Neutrophil (primary cell): ENCODE data around the gene LDLRAD4.

ENCODE experiments used
- H3K27ac ChIP-seq: fragments of 200-600 bp; sonication (generic); 2 replicates; pipeline ENCODE4 v1.5.1; 2016; ENCODE audit warnings: mild to moderate bottlenecking, moderate library complexity
- H3K27me3 ChIP-seq: fragments of 200-600 bp; sonication (generic); 2 replicates; pipeline ENCODE4 v1.6.0; 2016; ENCODE audit warnings: mild to moderate bottlenecking
- H3K36me3 ChIP-seq: fragments of 200-600 bp; sonication (generic); 2 replicates; pipeline ENCODE4 v1.5.1; 2017
- H3K4me1 ChIP-seq, 2 experiments: fragments of 200-600 bp in 1 of 2; sonication (generic) in 1 of 2; 1 replicate in 1 of 2; 2 replicates in 1 of 2; pipeline versions ENCODE4 v1.5.1 to v1.6.1; 2013 to 2016; ENCODE audit warnings: low read depth in 1 of 2, low read length in 1 of 2, mild to moderate bottlenecking in 1 of 2, moderate library complexity in 1 of 2; ENCODE audit not compliant: control insufficient read depth in 1 of 2, insufficient read depth in 1 of 2
- H3K4me3 ChIP-seq, 2 experiments: fragments of 200-600 bp in 1 of 2; sonication (generic) in 1 of 2; 1 replicate in 1 of 2; 2 replicates in 1 of 2; pipeline ENCODE4 v1.5.1; 2013 to 2016; ENCODE audit warnings: low read depth in 1 of 2, low read length in 1 of 2, mild to moderate bottlenecking in 1 of 2, moderate library complexity in 1 of 2
- H3K9me3 ChIP-seq: fragments of 200-600 bp; sonication (generic); 2 replicates; pipeline ENCODE4 v1.5.1; 2016
- TF ChIP-seq, protein P1 (sequence below): fragments of 200-600 bp; sonication (generic); IDR thresholded peaks from 2 replicates; pipeline ENCODE4 v1.5.1; 2016; ENCODE audit warnings: antibody characterized with exemption

Gene LDLRAD4

DNA sequence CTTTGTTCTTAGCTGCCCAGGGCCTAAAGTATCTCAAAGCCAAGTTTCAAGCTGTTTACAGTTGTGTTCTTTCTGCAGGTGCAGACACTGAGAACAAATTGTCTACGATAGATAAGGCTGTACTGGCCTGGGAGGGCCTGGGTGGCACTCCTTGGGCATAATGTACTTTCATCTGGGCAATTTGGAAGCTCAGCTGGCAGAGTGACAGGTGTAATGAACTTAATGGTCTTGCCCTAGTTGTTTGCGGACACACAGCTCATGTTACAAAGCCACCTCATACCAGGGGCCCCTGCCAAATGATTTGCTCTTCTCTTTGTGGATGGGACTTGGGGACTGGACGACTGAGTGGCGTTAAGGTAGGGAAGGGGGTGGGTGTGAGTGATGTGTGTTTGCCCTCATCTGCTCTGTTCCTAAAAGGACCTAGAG, 4.3 kb downstream of the LDLRAD4 start:
- H3K4me1 ChIP-seq: peaks cover 9% of the 10 kb centered on the region in 2 experiments
- H3K4me3 ChIP-seq: no peak overlapping the region
- TF ChIP-seq, protein P1, sequence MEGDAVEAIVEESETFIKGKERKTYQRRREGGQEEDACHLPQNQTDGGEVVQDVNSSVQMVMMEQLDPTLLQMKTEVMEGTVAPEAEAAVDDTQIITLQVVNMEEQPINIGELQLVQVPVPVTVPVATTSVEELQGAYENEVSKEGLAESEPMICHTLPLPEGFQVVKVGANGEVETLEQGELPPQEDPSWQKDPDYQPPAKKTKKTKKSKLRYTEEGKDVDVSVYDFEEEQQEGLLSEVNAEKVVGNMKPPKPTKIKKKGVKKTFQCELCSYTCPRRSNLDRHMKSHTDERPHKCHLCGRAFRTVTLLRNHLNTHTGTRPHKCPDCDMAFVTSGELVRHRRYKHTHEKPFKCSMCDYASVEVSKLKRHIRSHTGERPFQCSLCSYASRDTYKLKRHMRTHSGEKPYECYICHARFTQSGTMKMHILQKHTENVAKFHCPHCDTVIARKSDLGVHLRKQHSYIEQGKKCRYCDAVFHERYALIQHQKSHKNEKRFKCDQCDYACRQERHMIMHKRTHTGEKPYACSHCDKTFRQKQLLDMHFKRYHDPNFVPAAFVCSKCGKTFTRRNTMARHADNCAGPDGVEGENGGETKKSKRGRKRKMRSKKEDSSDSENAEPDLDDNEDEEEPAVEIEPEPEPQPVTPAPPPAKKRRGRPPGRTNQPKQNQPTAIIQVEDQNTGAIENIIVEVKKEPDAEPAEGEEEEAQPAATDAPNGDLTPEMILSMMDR: no peak
- H3K27ac ChIP-seq: no peak overlapping the region
- H3K36me3 ChIP-seq: no peaks in the 10 kb centered on the region
- no peaks in the 10 kb centered on the region for H3K9me3 ChIP-seq
- peaks cover 50% of the 10 kb centered on the region for H3K27me3 ChIP-seq

DNA sequence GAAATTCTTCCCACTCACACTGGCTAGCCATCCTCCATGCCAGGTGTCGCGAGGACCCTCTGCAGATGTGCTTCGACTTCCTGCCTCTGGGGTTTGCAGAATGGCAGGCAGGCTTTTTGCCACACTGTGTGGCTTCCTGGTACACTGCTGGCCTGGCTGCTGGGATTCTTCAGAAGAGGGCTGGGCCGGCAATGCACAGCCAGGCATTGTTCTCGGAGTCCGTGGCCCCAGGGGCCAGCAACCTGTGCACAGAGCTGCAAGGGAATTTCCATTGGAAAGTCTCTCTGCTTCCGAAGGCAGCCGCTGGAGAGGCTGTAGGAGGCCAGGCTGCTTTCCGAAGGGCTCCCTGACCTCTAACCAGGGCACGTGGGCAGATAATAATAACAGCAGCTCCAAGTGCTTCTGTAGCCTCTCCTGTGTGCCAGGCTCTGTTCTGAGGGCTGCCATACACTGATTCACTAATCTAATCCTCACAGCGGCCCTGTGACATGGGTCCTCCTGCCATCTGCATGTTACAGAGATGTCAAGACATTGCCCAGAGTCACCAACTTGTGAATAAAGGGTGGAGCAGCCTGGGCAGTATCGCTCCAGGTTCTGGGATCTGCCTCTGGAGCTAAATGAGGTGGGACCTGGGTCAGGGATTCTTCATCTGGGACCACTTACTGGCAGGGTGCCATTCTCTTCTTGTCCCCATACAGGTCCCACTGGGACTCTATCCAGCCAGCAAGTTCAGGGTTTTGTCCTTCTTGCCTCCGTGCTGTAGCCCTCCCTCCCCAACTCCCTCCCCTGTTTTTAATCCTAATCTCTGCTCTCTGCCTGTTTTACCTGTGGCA, 5.0 kb downstream of the LDLRAD4 start:
- Histone ChIP-seq H3K27me3 (peaks cover 43% of the 10 kb centered on the region), H3K36me3 (no peaks in the 10 kb centered on the region), H3K4me3 (no peak overlapping the region), H3K27ac (no peak overlapping the region), H3K4me1 (peaks cover 3% of the 10 kb centered on the region in 2 experiments), H3K9me3 (no peaks in the 10 kb centered on the region)
- TF ChIP-seq, protein P1: no peak

DNA sequence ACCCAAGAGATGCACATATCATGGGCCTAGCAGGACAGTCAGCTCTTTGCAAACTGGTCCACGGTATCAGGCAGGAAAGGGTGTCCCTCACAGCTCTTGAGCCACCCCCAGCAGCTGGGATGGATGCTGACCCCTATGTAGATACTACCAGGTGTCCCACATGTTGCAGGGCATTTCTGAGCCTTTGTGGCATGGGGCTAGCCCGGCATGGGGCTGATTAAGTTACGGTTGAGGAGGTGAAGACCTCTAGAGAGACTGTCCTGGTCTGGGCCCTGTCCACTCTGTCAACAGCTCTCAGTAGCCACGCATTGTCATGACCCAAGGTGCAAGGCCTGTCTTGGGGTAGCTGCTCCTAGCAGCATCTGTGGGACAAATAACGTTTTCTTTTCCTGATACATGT, 6.7 kb downstream of the LDLRAD4 start:
- TF ChIP-seq, protein P1: no peak
- H3K27ac ChIP-seq: no peak overlapping the region
- H3K4me3 ChIP-seq: no peak overlapping the region
- H3K9me3 ChIP-seq: no peaks in the 10 kb centered on the region
- no peaks in the 10 kb centered on the region for H3K4me1 ChIP-seq
- peaks cover 26% of the 10 kb centered on the region for H3K27me3 ChIP-seq
- no peaks in the 10 kb centered on the region for H3K36me3 ChIP-seq

DNA sequence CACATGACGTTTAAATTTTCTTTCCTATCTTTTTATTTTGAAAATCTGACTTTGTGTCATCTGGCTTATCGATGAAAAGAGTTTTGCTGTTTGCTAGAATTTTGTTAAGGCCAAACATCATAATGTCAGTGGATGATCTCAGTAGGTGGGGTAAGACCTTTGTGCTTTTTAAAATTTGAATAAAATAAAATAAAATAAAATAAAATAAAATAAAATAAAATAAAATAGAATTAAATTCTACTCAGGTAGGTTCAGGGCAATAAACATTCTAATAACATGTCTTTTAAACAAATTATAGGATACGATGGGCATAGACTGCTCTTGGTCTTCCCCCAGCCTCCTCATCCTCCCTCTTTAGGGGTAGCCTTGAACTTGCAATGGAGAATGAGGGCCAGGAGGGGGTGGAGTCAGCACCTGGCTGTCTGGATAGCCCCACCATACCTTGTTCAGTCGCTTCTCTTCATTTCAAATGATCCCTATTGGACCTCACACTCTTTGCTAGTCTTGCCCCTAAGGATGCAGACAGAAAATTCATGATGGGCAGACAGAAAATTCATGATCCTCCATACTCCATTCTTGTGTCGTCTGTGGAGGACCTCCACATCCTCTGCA, 8.1 kb downstream of the LDLRAD4 start:
- TF ChIP-seq, protein P1: no peak
- H3K27ac ChIP-seq: no peak overlapping the region

DNA sequence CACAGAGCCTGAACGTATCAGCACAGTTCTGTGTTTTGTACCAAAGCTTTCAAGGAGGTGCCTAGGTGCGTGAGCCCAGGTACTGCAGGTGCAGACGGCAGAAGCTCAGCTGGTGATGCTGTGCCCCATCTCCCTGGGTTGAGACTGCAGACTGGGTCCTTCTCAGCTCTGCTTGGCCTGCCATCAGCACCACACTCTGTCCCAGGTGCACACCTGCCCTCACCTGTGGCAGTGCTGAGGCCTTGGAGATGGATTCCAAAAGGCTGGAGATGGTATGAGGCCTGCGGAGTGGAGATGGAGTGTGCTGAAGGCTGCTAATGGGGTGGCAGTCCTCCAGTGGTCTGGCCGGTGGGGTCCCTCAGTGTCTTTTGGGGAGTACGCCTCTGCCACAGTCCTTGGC, 9.3 kb downstream of the LDLRAD4 start:
- TF ChIP-seq, protein P1: no peak
- Histone ChIP-seq H3K4me1 (no peaks in the 10 kb centered on the region), H3K27me3 (no peaks in the 10 kb centered on the region), H3K36me3 (no peaks in the 10 kb centered on the region), H3K4me3 (no peak overlapping the region), H3K27ac (no peak overlapping the region), H3K9me3 (no peaks in the 10 kb centered on the region)

More for the DNA sequence above, 8.1 kb downstream of the LDLRAD4 start:
- Histone ChIP-seq H3K27me3 (peaks cover 12% of the 10 kb centered on the region), H3K36me3 (no peaks in the 10 kb centered on the region), H3K4me3 (no peak overlapping the region), H3K4me1 (no peaks in the 10 kb centered on the region), H3K9me3 (no peaks in the 10 kb centered on the region)
